Activated naive CD8-positive, alpha-beta T cell treated with anti-CD3 and anti-CD28 coated beads, Interleukin-2, amount 10 ng/mL, durations not matched to agents 7 days and 5 days (primary cell): ENCODE results near the gene PAM. TPM values are rescaled to one million over a fixed set of nuclear protein-coding genes. Genes with fewer than 3 reads are reported as not detected.

ENCODE experiments used
- ATAC-seq: fragments of 150-1000 bp; cut with Tn5 transposase; one replicate; pipeline ENCODE4 v1.10.0; 2021; ENCODE audit warnings: low read depth, moderate library complexity
- POLR2A ChIA-PET: fragments of 350-600 bp; sonication (Branson Sonifier 250); formaldehyde crosslinking; loops from one replicate; lab custom pipeline; 2021; ENCODE audit warnings: antibody characterized with exemption; lab: Charles Lee
- DNase-seq: peaks from one replicate; pipeline ENCODE4 v3.0.0; 2021
- H3K27ac Mint-ChIP-seq: one replicate; pipeline ENCODE4 v1.8.0; 2022; ENCODE audit warnings: mild to moderate bottlenecking, mixed read lengths
- H3K27me3 Mint-ChIP-seq: one replicate; pipeline ENCODE4 v1.8.0; 2022; ENCODE audit warnings: mild to moderate bottlenecking, moderate library complexity, mixed read lengths
- H3K36me3 Mint-ChIP-seq: one replicate; pipeline ENCODE4 v1.8.0; 2021; ENCODE audit warnings: mild to moderate bottlenecking, mixed read lengths
- H3K4me1 Mint-ChIP-seq: one replicate; pipeline ENCODE4 v1.8.0; 2021; ENCODE audit warnings: mixed read lengths
- H3K4me3 Mint-ChIP-seq: one replicate; pipeline ENCODE4 v1.8.0; 2022; ENCODE audit warnings: mild to moderate bottlenecking, moderate library complexity, mixed read lengths
- H3K9me3 Mint-ChIP-seq: one replicate; pipeline ENCODE4 v1.8.0; 2021; ENCODE audit warnings: mixed read lengths
- total RNA-seq, 2 experiments: library from RNA; stranded (reverse); gene quantifications; one replicate each; pipeline ENCODE4 v1.2.3, GENCODE V29; 2021

Gene PAM
- 10 to 100 TPM; 28.5 to 31.2 TPM for total RNA-seq

- POLR2A ChIA-PET, result interaction anchor here (1.1 to 2.0 kb wide), 2 partner anchors 47 to 365 kb away, joined by 3 to 6 read pairs; partner anchors contain the start of genes GIN1 and PPIP5K2
- Mint-ChIP-seq H3K4me3 (peak within 1 kb of the TSS; percentile 95), H3K4me1 (peaks cover 22% of the 10 kb centered on the region), H3K36me3 (peaks cover 1% of the 10 kb centered on the region), H3K27ac (peak within 1 kb of the TSS; percentile 91), H3K27me3 (peaks cover 9% of the 10 kb centered on the region), H3K9me3 (no peaks in the 10 kb centered on the region)
- peak; percentile 84 for DNase-seq
- ATAC-seq, result peak; percentile 92
Measured at GRCh38 chr5:102754767-102755431, at the start of gene PAM. Gene PAM (plus strand): TSS chr5:102755305. CDS start chr5:102866196, 110,891 bp downstream.

- no peak for DNase-seq
- Mint-ChIP-seq H3K4me3 (no peak overlapping the region), H3K36me3 (no peaks in the 10 kb centered on the region), H3K9me3 (peaks cover 6% of the 10 kb centered on the region), H3K4me1 (no peaks in the 10 kb centered on the region), H3K27ac (no peak overlapping the region), H3K27me3 (peaks cover 8% of the 10 kb centered on the region)
- POLR2A ChIA-PET, result no interaction called here
- no peak for ATAC-seq
Measured at GRCh38 chr5:102711525-102712385, 43.4 kb upstream of the PAM start.

GRCh38 chr5:102713278-102713677 is 41.8 kb upstream of the PAM start:
- no peaks in the 10 kb centered on the region for H3K4me1 Mint-ChIP-seq
- no peak overlapping the region for H3K4me3 Mint-ChIP-seq
- ATAC-seq (no peak), DNase-seq (no peak)
- no peaks in the 10 kb centered on the region for H3K36me3 Mint-ChIP-seq
- no peak overlapping the region for H3K27ac Mint-ChIP-seq
- POLR2A ChIA-PET, result no interaction called here
- peaks cover 6% of the 10 kb centered on the region for H3K9me3 Mint-ChIP-seq
- H3K27me3 Mint-ChIP-seq, result peaks cover 13% of the 10 kb centered on the region

- ATAC-seq (no peak), DNase-seq (no peak)
- Mint-ChIP-seq H3K4me1 (no peaks in the 10 kb centered on the region), H3K36me3 (no peaks in the 10 kb centered on the region), H3K27ac (no peak overlapping the region), H3K9me3 (peaks cover 6% of the 10 kb centered on the region), H3K4me3 (no peak overlapping the region), H3K27me3 (peaks cover 16% of the 10 kb centered on the region)
- POLR2A ChIA-PET, result no interaction called here
Measured at GRCh38 chr5:102713682-102714231, 41.3 kb upstream of the PAM start.

GRCh38 chr5:102715082-102715807 is 39.9 kb upstream of the PAM start:
- DNase-seq (no peak), ATAC-seq (no peak)
- Mint-ChIP-seq H3K4me3 (no peak overlapping the region), H3K4me1 (no peaks in the 10 kb centered on the region), H3K36me3 (no peaks in the 10 kb centered on the region), H3K27ac (no peak overlapping the region), H3K27me3 (peaks cover 26% of the 10 kb centered on the region), H3K9me3 (peaks cover 3% of the 10 kb centered on the region)
- POLR2A ChIA-PET, result no interaction called here

- ATAC-seq (no peak), DNase-seq (no peak)
- H3K27ac Mint-ChIP-seq, result no peak overlapping the region
- H3K4me1 Mint-ChIP-seq, result no peaks in the 10 kb centered on the region
- no peaks in the 10 kb centered on the region for H3K36me3 Mint-ChIP-seq
- H3K9me3 Mint-ChIP-seq, result no peaks in the 10 kb centered on the region
- no peak overlapping the region for H3K4me3 Mint-ChIP-seq
- peaks cover 24% of the 10 kb centered on the region for H3K27me3 Mint-ChIP-seq
- POLR2A ChIA-PET, result no interaction called here
Measured at GRCh38 chr5:102716017-102716416, 39.1 kb upstream of the PAM start.

GRCh38 chr5:102718819-102719218 is 36.3 kb upstream of the PAM start:
- DNase-seq (no peak), ATAC-seq (no peak)
- POLR2A ChIA-PET, result no interaction called here
- H3K27me3 Mint-ChIP-seq, result peaks cover 32% of the 10 kb centered on the region
- no peaks in the 10 kb centered on the region for H3K4me1 Mint-ChIP-seq
- no peak overlapping the region for H3K27ac Mint-ChIP-seq
- H3K36me3 Mint-ChIP-seq, result no peaks in the 10 kb centered on the region
- H3K4me3 Mint-ChIP-seq, result no peak overlapping the region
- peaks cover 4% of the 10 kb centered on the region for H3K9me3 Mint-ChIP-seq

GRCh38 chr5:102719886-102720285 is 35.2 kb upstream of the PAM start:
- Mint-ChIP-seq H3K27me3 (peaks cover 32% of the 10 kb centered on the region), H3K9me3 (peaks cover 4% of the 10 kb centered on the region), H3K36me3 (no peaks in the 10 kb centered on the region), H3K4me1 (no peaks in the 10 kb centered on the region), H3K4me3 (no peak overlapping the region), H3K27ac (no peak overlapping the region)
- POLR2A ChIA-PET, result no interaction called here
- ATAC-seq (no peak), DNase-seq (no peak)

GRCh38 chr5:102720969-102721368 is 34.1 kb upstream of the PAM start:
- Mint-ChIP-seq H3K36me3 (no peaks in the 10 kb centered on the region), H3K4me1 (no peaks in the 10 kb centered on the region), H3K27ac (no peak overlapping the region), H3K27me3 (peaks cover 31% of the 10 kb centered on the region), H3K9me3 (peaks cover 4% of the 10 kb centered on the region), H3K4me3 (no peak overlapping the region)
- POLR2A ChIA-PET, result no interaction called here
- DNase-seq, result no peak
- no peak for ATAC-seq

GRCh38 chr5:102722931-102723330 is 32.2 kb upstream of the PAM start:
- ATAC-seq (no peak), DNase-seq (no peak)
- Mint-ChIP-seq H3K4me1 (no peaks in the 10 kb centered on the region), H3K27ac (no peak overlapping the region), H3K9me3 (peaks cover 4% of the 10 kb centered on the region), H3K36me3 (no peaks in the 10 kb centered on the region), H3K4me3 (no peak overlapping the region), H3K27me3 (peaks cover 31% of the 10 kb centered on the region)
- POLR2A ChIA-PET, result no interaction called here

GRCh38 chr5:102731693-102732092 is 23.4 kb upstream of the PAM start:
- no peak overlapping the region for H3K4me3 Mint-ChIP-seq
- no peaks in the 10 kb centered on the region for H3K4me1 Mint-ChIP-seq
- POLR2A ChIA-PET, result no interaction called here
- DNase-seq (no peak), ATAC-seq (no peak)
- H3K9me3 Mint-ChIP-seq, result no peaks in the 10 kb centered on the region
- H3K27me3 Mint-ChIP-seq, result peaks cover 17% of the 10 kb centered on the region
- no peaks in the 10 kb centered on the region for H3K36me3 Mint-ChIP-seq
- no peak overlapping the region for H3K27ac Mint-ChIP-seq

GRCh38 chr5:102733534-102733933 is 21.6 kb upstream of the PAM start:
- H3K9me3 Mint-ChIP-seq, result no peaks in the 10 kb centered on the region
- POLR2A ChIA-PET, result no interaction called here
- ATAC-seq, result no peak

GRCh38 chr5:102737161-102737560 is 17.9 kb upstream of the PAM start:
- POLR2A ChIA-PET, result no interaction called here
- no peaks in the 10 kb centered on the region for H3K36me3 Mint-ChIP-seq
- H3K4me1 Mint-ChIP-seq, result no peaks in the 10 kb centered on the region
- H3K27ac Mint-ChIP-seq, result no peak overlapping the region
- ATAC-seq (no peak), DNase-seq (no peak)
- no peaks in the 10 kb centered on the region for H3K9me3 Mint-ChIP-seq
- peaks cover 13% of the 10 kb centered on the region for H3K27me3 Mint-ChIP-seq
- no peak overlapping the region for H3K4me3 Mint-ChIP-seq

More at GRCh38 chr5:102733534-102733933, 21.6 kb upstream of the PAM start:
- Mint-ChIP-seq H3K27ac (no peak overlapping the region), H3K27me3 (peaks cover 19% of the 10 kb centered on the region), H3K4me1 (no peaks in the 10 kb centered on the region), H3K36me3 (no peaks in the 10 kb centered on the region), H3K4me3 (no peak overlapping the region)
- no peak for DNase-seq
